ENCODE data around the gene ING1.
"Not testable (repeated sequence)": the region's sequence is repeated elsewhere in the genome, so short reads cannot be mapped to it uniquely, and the experiment has no call there.

ING1 gene

DNA sequence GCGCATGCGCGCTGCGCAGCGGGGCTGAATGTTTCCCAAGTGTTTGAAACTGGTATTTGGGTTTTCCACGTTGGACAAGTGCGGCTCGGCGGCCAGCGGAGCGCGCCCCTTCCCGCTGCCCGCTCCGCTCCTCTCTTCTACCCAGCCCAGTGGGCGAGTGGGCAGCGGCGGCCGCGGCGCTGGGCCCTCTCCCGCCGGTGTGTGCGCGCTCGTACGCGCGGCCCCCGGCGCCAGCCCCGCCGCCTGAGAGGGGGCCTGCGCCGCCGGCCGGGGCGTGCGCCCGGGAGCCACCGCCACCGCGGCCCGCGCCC, at the start of gene ING1:
Gene ING1 (plus strand): TSS at position 59 of the 311 bp plus-strand sequence. CDS start 450 bp downstream, outside the sequence.
- no peak for DNase-seq

GRCh38 chr13:110664041-110664440, 49.5 kb upstream of the ING1 start:
- DNase-seq = no peak

GRCh38 chr13:110664673-110665072, 48.8 kb upstream of the ING1 start:
- DNase-seq = no peak

DNA sequence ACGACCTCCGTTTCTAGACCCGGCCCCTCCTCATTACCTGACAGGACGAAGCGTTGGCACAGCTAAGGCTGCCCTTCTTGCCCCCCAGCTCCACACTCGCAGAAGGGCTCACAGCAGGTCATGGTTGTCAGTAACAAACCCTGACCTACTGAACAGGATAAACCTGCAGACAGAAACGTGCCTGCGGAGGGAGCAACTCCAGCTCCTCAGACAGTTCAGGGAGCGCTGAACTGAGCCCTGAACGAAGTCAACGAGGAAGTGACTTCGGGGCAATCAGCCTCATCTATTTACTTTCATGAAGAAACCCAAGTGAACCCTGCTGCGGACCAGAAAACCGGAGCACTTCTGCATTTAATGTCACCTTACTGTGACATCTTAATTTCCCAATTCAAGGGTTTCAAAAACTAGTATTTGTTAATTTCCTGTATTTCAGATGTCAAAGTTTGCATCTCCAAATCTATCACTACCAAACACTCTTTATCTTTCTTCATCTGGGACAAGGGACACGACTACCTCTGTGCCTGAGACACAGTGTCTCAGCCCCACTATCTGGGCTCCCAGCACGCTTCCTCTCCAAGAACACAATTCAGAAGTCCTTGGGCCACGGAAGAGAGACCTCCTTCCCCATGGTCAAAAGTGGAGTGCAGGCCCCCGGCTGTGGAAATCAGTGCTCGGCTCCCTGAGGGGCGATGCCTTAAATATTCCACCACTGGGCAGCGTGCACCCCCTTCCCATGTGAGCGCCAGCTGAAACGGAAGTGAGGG, 47.8 kb upstream of the ING1 start:
- DNase-seq = no peak

DNA sequence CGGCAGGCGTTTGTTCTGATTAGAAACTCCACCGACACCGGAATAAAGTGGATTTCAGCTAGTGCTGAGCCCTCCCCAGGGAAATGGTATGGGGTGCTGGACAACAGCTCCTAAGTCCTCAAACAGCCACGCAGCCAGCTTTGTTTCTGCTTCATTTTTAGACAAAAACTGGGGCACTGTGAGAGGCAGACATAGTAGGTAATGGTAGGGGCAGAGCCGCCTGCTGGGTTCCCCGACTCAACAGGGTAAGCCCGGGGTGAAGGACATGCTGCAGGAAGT, 47.3 kb upstream of the ING1 start:
- no peak for DNase-seq

GRCh38 chr13:110669036-110669435, 44.5 kb upstream of the ING1 start:
- no peak for DNase-seq

DNA sequence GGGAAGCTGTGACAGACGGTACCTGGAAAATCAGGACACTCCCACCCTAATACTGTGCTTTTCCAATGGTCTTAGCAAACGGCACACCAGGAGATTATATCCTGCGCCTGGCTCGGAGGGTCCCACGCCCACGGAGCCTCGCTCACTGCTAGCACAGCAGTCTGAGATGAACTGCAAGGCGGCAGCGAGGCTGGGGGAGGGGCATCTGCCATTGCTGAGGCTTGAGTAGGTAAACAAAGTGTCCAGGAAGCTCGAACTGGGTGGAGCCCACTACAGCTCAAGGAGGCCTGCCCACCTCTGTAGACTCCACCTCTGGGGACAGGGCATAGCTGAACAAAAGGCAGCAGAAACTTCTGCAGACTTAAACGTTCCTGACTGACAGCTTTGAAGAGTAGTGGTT, 43.7 kb upstream of the ING1 start:
- not testable (repeated sequence) for DNase-seq

GRCh38 chr13:110676595-110677587, 36.6 kb upstream of the ING1 start:
- DNase-seq = peak; percentile 4 to 11

GRCh38 chr13:110677731-110678545, 35.6 kb upstream of the ING1 start:
- no peak for DNase-seq

- no peak for DNase-seq
Observed at GRCh38 chr13:110680852-110681251, 32.6 kb upstream of the ING1 start.

DNA sequence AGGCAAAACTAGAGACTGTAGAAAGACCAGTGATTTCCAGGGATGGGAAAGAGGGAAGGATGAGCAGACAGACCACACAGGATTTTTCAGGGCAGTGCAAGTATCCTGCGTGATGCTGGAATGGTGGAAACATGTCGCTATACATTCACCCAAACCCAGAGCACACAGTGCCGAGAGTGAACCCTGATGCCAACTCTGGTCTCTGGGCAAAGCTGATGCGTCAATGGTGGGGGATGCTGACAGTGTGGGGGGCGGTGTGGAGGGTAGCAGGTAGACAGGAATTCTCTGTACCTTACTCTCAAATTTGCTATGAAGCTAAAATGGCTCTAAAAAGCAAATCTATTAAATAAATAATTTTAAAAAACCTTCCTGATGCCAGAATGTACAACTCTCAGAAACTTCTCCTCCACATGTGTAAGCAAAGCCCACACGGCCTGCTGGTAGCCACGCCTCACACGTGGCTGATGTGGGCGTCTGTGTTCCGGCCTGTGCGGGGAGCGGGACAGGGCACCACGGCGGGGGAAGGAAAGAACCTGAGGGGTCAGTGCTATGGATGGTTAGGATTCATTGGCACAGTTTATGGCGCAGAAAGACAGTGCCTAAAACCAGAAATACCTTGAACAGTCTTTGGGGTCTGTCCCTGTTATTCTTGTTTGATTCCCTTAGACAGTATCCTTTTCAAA, 31.5 kb upstream of the ING1 start:
- DNase-seq = no peak

GRCh38 chr13:110682746-110683145, 30.8 kb upstream of the ING1 start:
- no peak for DNase-seq

DNA sequence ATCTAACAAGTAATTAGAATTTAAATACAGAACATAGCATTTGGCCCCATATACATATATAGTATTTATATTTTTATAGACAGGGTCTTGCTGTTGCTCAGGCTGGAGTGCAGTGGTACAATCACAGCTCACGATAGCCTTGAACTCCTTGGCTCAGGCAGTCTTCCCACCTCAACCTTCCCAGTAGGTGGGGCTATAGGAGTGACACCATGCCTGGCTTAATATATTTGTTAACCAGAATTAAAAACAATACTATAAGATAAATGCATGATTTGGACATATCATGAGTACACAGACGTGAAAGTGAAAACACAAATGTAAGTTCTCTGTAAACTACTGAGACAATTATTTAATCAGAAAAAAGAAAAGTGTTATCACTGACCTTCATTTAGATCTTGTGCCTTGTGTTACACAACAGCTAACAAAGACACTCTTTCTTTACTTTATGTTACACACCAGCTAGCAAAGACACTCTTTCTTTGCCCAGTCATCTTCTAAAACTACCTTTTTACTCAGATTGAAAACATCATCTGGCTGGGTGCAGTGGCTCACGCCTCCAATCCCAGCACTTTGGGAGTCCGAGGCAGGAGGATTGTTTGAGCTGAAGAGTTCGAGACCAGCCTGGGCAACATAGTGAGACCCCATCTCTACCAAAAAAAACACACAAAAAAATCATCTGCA, 30.2 kb upstream of the ING1 start:
- DNase-seq = no peak

DNA sequence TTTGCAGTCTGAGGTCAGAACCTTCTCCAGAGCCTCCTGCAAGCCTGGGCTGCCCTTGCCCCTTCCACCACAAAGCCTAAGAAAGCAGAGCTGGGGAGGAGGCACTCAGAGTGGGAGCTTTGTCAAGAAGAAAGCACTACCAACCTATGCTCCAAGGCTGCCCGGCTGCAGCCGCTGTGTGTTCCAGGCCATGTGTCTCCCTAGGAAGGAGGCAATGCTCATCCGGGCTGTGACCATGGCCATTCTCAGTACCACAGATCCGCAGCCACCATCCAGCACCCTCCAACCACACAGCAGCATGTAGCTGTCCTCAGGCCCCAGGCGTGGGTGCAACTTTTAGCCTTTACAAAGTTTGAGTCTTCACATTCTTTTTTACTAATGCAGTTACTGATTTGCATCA, 29.6 kb upstream of the ING1 start:
- DNase-seq = no peak

DNA sequence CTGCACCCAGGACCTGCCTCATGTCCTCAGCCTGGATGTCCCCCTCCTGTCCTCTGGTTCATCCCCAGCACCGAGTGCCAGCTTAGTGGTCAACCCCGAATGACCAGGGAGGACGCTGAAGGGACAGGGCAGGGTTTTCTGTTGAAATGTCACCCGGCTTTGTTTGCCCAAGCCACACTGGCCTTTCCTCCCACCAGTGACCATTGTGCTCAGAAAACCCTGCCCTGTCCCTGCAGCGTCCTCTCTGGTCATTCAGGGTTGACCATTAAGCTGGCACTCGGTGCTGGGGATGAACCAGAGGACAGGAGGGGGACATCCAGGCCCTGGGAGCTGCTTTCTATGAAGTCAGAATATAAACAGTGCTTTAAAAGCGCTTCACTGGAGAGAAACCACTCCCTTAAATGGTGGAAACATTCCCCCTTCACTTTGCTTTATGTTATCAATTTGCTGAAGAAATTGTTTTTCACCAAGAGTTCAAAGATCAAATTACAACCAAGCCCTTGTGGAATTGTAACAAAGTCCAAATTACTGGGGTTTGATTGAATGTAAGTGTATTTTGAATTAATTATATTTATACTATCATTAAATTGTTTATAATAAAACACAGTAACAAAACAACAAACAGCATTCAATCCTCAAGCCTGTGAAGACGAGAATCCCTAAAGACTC, 29.0 kb upstream of the ING1 start:
- DNase-seq = no peak

GRCh38 chr13:110685305-110686020, 28.0 kb upstream of the ING1 start:
- DNase-seq = no peak

DNA sequence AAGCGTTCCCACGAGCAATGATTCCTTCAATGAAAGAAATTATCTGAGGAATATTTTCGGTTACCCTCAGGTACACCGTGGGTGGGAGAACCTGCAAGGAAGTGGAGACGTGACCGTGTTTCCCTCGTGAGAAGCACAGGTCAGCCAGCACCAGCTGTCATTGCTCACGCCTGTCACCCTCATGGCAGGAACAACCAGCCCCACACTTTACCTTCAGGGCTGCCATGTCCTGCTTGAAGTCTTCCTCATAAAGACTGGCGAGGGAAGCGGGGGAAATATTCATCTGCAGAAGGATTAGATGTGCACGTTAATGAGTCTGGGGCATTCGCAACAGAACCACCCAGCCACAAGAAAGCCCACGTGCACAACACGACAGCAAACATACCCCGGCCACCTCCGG, 25.8 kb upstream of the ING1 start:
- DNase-seq = no peak

- no peak for DNase-seq
Observed at GRCh38 chr13:110689041-110689440, 24.5 kb upstream of the ING1 start.

- DNase-seq = no peak
Observed at GRCh38 chr13:110689711-110690110, 23.8 kb upstream of the ING1 start.

DNA sequence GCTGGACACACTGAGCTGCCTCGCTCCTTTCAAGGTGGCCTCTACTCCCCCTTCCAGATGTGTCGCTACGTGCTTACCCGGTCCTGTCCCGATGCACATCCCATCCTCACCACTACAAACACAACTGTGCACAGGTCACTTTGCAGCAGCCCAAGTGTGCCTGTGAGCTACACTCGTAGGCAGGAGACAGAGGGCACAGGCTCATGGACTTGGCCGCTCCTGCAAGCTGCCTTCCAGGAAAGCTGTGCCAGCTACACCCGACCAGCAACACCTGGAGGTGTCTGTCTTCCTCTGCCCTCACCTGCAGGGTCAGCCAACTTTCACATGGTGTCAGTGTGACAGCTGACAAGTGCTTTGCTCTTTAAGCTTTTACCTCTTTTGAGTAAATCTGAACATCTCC, 23.0 kb upstream of the ING1 start:
- no peak for DNase-seq

DNA sequence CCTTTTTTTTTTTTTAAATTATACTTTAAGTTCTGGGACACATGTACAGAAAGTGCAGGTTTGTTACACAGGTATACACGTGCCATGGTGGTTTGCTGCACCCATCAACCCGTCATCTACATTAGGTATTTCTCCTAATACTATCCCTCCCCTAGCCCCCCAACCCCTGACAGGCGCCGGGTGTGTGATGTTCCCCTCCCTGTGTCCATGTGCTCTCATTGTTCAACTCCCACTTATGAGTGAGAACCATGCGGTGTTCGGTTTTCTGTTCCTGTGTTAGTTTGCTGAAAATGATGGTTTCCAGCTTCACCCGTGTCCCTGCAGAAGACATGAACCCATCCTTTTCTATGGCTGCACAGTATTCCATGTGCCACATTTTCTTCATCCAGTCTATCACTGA, 17.7 kb upstream of the ING1 start:
- DNase-seq = not testable (repeated sequence)

Data from stimulated activated CD4-positive, alpha-beta T cell treated with anti-CD3 and anti-CD28 coated beads, Interleukin-2, amount 100 ng/mL, for 48 hours (primary cell).